SW480 (cell line): Measurements from ENCODE around the gene PDGFD.

Experiments used
- DNase-seq: peaks from one replicate; pipeline ENCODE4 v3.0.0-alpha.2; 2016; ENCODE audit warnings: low spot score

Gene PDGFD

GRCh38 chr11:104093426-104094280 is 70.3 kb downstream of the PDGFD start:
- no peak for DNase-seq

- no peak for DNase-seq
Measured at GRCh38 chr11:104092744-104093143, 71.2 kb downstream of the PDGFD start.

GRCh38 chr11:104091281-104092096 is 72.5 kb downstream of the PDGFD start:
- DNase-seq = no peak

GRCh38 chr11:104090767-104091166 is 73.2 kb downstream of the PDGFD start:
- no peak for DNase-seq

- DNase-seq = no peak
Measured at GRCh38 chr11:104089481-104089880, 74.5 kb downstream of the PDGFD start.

GRCh38 chr11:104086621-104087020 is 77.3 kb downstream of the PDGFD start:
- DNase-seq = no peak

GRCh38 chr11:104078995-104079394 is 85.0 kb downstream of the PDGFD start:
- DNase-seq = no peak

- DNase-seq = no peak
Measured at GRCh38 chr11:104078245-104078644, 85.7 kb downstream of the PDGFD start.

- DNase-seq = no peak
Measured at GRCh38 chr11:104076455-104076854, 87.5 kb downstream of the PDGFD start.

- no peak for DNase-seq
Measured at GRCh38 chr11:104075706-104076105, 88.2 kb downstream of the PDGFD start.

GRCh38 chr11:104075091-104075490 is 88.9 kb downstream of the PDGFD start:
- DNase-seq = no peak

GRCh38 chr11:104073950-104074705 is 89.8 kb downstream of the PDGFD start:
- DNase-seq = no peak

- no peak for DNase-seq
Measured at GRCh38 chr11:104067534-104067933, 96.4 kb downstream of the PDGFD start.

GRCh38 chr11:104064034-104064630 is 99.8 kb downstream of the PDGFD start:
- no peak for DNase-seq

- DNase-seq = no peak
Measured at GRCh38 chr11:104061853-104062521, 102.0 kb downstream of the PDGFD start.

GRCh38 chr11:104060820-104061219 is 103.1 kb downstream of the PDGFD start:
- DNase-seq = no peak

GRCh38 chr11:104060004-104060794 is 103.7 kb downstream of the PDGFD start:
- no peak for DNase-seq

GRCh38 chr11:104058680-104059079 is 105.3 kb downstream of the PDGFD start:
- DNase-seq = no peak

- no peak for DNase-seq
Measured at GRCh38 chr11:104057908-104058307, 106.0 kb downstream of the PDGFD start.

GRCh38 chr11:104055596-104055995 is 108.4 kb downstream of the PDGFD start:
- no peak for DNase-seq
